H9 (cell line): ENCODE data around the gene CSRNP3. TPM values are rescaled to one million over a fixed set of nuclear protein-coding genes. Genes with fewer than 3 reads are reported as not detected.

Source experiments
- DNase-seq: peaks from one replicate; pipeline ENCODE4 v3.0.0-alpha.2; 2017
- H2AFZ ChIP-seq: one replicate; pipeline ENCODE4 v1.6.1; 2013; ENCODE audit warnings: mild to moderate bottlenecking, low read length, control low read depth, moderate library complexity
- H2AK5ac ChIP-seq: 2 replicates; pipeline ENCODE4 v1.6.1; 2013; ENCODE audit warnings: low read length, control low read depth, mixed read lengths; ENCODE audit not compliant: insufficient read length
- H2BK120ac ChIP-seq: one replicate; pipeline ENCODE4 v1.6.1; 2013; ENCODE audit warnings: low read depth, mild to moderate bottlenecking, low read length, control low read depth, inconsistent platforms; ENCODE audit not compliant: poor library complexity, severe bottlenecking
- H2BK12ac ChIP-seq: 2 replicates; pipeline ENCODE4 v1.6.1; 2013; ENCODE audit warnings: low read length, control low read depth, mixed read lengths, low read depth; ENCODE audit not compliant: insufficient read length
- H2BK15ac ChIP-seq: 2 replicates; pipeline ENCODE4 v1.6.1; 2013; ENCODE audit warnings: low read depth, low read length, control low read depth
- H2BK20ac ChIP-seq: one replicate; pipeline ENCODE4 v1.6.1; 2013; ENCODE audit warnings: low read depth, mild to moderate bottlenecking, low read length, control low read depth, inconsistent platforms; ENCODE audit not compliant: poor library complexity, severe bottlenecking
- H2BK5ac ChIP-seq: 2 replicates; pipeline ENCODE4 v1.6.1; 2013; ENCODE audit warnings: low read length, control low read depth, mixed read lengths; ENCODE audit not compliant: insufficient read length
- H3K14ac ChIP-seq: 2 replicates; pipeline ENCODE4 v1.6.1; 2013; ENCODE audit warnings: low read length, control low read depth; ENCODE audit not compliant: insufficient read depth
- H3K18ac ChIP-seq: 2 replicates; pipeline ENCODE4 v1.6.1; 2013; ENCODE audit warnings: low read depth, mild to moderate bottlenecking, mixed read lengths, low read length, control low read depth; ENCODE audit not compliant: insufficient read length
- H3K23ac ChIP-seq: 2 replicates; pipeline ENCODE4 v1.6.1; 2013; ENCODE audit warnings: low read length, control low read depth, mixed read lengths, low read depth; ENCODE audit not compliant: insufficient read length
- H3K23me2 ChIP-seq: 2 replicates; pipeline ENCODE4 v1.6.1; 2013; ENCODE audit warnings: low read depth, mild to moderate bottlenecking, mixed read lengths, low read length, control low read depth; ENCODE audit not compliant: insufficient read length, poor library complexity, severe bottlenecking
- H3K27ac ChIP-seq: 2 replicates; pipeline ENCODE4 v1.5.1; 2013; ENCODE audit warnings: low read length, control low read depth, mixed read lengths, low read depth; ENCODE audit not compliant: insufficient read length
- H3K27me3 ChIP-seq: 2 replicates; pipeline ENCODE4 v1.6.1; 2013; ENCODE audit warnings: low read length, control low read depth, inconsistent platforms; ENCODE audit not compliant: insufficient read depth
- H3K4ac ChIP-seq: 2 replicates; pipeline ENCODE4 v1.6.1; 2013; ENCODE audit warnings: low read depth, mild to moderate bottlenecking, control low read depth, inconsistent platforms, low read length, moderate library complexity
- H3K4me1 ChIP-seq: 2 replicates; pipeline ENCODE4 v1.6.1; 2013; ENCODE audit warnings: low read length, control low read depth, inconsistent platforms; ENCODE audit not compliant: insufficient read depth
- H3K4me2 ChIP-seq: 2 replicates; pipeline ENCODE4 v1.6.1; 2013; ENCODE audit warnings: low read length, control low read depth, mixed read lengths; ENCODE audit not compliant: insufficient read length, insufficient read depth
- H3K56ac ChIP-seq: 2 replicates; pipeline ENCODE4 v1.6.1; 2013; ENCODE audit warnings: low read depth, mild to moderate bottlenecking, mixed read lengths, low read length, control low read depth; ENCODE audit not compliant: insufficient read length
- H3K79me1 ChIP-seq: 2 replicates; pipeline ENCODE4 v1.6.1; 2013; ENCODE audit warnings: low read depth, mild to moderate bottlenecking, moderate library complexity, low read length, control low read depth, inconsistent platforms; ENCODE audit not compliant: insufficient read depth, poor library complexity, severe bottlenecking
- H3K79me2 ChIP-seq: 2 replicates; pipeline ENCODE4 v1.6.1; 2013; ENCODE audit warnings: low read length, control low read depth, inconsistent platforms; ENCODE audit not compliant: insufficient read depth
- H3K9ac ChIP-seq: 2 replicates; pipeline ENCODE4 v1.6.1; 2013; ENCODE audit warnings: low read length, control low read depth, mixed read lengths; ENCODE audit not compliant: insufficient read length; ENCODE audit errors: extremely low read depth
- H3K9me3 ChIP-seq: one replicate; pipeline ENCODE4 v1.6.1; 2013; ENCODE audit warnings: low read depth, low read length, inconsistent platforms; ENCODE audit not compliant: control insufficient read depth
- H3T11ph ChIP-seq: one replicate; pipeline ENCODE4 v1.6.1; 2013; ENCODE audit warnings: mild to moderate bottlenecking, low read length, control low read depth, inconsistent platforms
- H4K20me1 ChIP-seq: one replicate; pipeline ENCODE4 v1.6.1; 2013; ENCODE audit not compliant: control insufficient read depth, insufficient read length, insufficient read depth
- H4K5ac ChIP-seq: 2 replicates; pipeline ENCODE4 v1.6.1; 2013; ENCODE audit warnings: low read depth, mild to moderate bottlenecking, mixed read lengths, low read length, control low read depth; ENCODE audit not compliant: insufficient read length
- H4K8ac ChIP-seq: replicated peaks from 2 replicates; pipeline ENCODE4 v1.6.1; 2013; ENCODE audit warnings: low read length, control low read depth, mixed read lengths, low read depth; ENCODE audit not compliant: insufficient read length
- H4K91ac ChIP-seq: 2 replicates; pipeline ENCODE4 v1.6.1; 2013; ENCODE audit warnings: low read depth, mild to moderate bottlenecking, moderate library complexity, mixed read lengths, low read length, control low read depth; ENCODE audit not compliant: insufficient read length
- H3K27ac Mint-ChIP-seq, 3 experiments: 2 replicates in 2 of 3; 3 replicates in 1 of 3; pipeline ENCODE4 v1.8.0; 2020 to 2021; ENCODE audit warnings: mixed read lengths in 3 of 3, mild to moderate bottlenecking in 1 of 3, moderate library complexity in 1 of 3
- H3K27me3 Mint-ChIP-seq: 2 replicates; pipeline ENCODE4 v1.8.0; 2021; ENCODE audit warnings: low read depth, mild to moderate bottlenecking, moderate library complexity, mixed read lengths
- H3K36me3 Mint-ChIP-seq, 3 experiments: 2 replicates in 2 of 3; 3 replicates in 1 of 3; pipeline ENCODE4 v1.8.0; 2020 to 2021; ENCODE audit warnings: low read depth in 3 of 3, mixed read lengths in 3 of 3; ENCODE audit not compliant: insufficient read depth in 1 of 3
- H3K4me1 Mint-ChIP-seq, 2 experiments: 2 replicates each; pipeline ENCODE4 v1.8.0; 2020; ENCODE audit warnings: mixed read lengths in 2 of 2
- H3K4me3 Mint-ChIP-seq, 2 experiments: 2 replicates in 1 of 2; 3 replicates in 1 of 2; pipeline ENCODE4 v1.8.0; 2020 to 2021; ENCODE audit warnings: mild to moderate bottlenecking in 2 of 2, mixed read lengths in 2 of 2, moderate library complexity in 1 of 2
- H3K9me3 Mint-ChIP-seq, 2 experiments: 2 replicates in 1 of 2; 3 replicates in 1 of 2; pipeline ENCODE4 v1.8.0; 2020; ENCODE audit warnings: mild to moderate bottlenecking in 2 of 2, mixed read lengths in 2 of 2, moderate library complexity in 1 of 2
- CTCF ChIP-seq: fragments of 200-600 bp; sonication (generic); conservative IDR thresholded peaks from 3 replicates; pipeline ENCODE4 v1.8.0; 2021; ENCODE audit warnings: antibody characterized with exemption, mild to moderate bottlenecking
- WGBS: extraction: QIAGEN DNeasy Blood & Tissue Kit; methylation state at CpG from one replicate; pipeline ENCODE4 v1.1.7; 2013; ENCODE audit warnings: missing lambda C conversion rate, low lambda C conversion rate, mixed read lengths; ENCODE audit not compliant: insufficient read length; ENCODE audit errors: extremely low coverage; 5-methylcytosine and 5-hydroxymethylcytosine counted together
- total RNA-seq: library from RNA; stranded (reverse); gene quantifications from 2 replicates; pipeline ENCODE4 v1.2.1, GENCODE V29; 2021

The CSRNP3 gene
- total RNA-seq, 1 experiment from 2014 or later, result 3.6 TPM

GRCh38 chr2:165699946-165700345 lies 230.4 kb downstream of the CSRNP3 start:
- Histone ChIP-seq H4K91ac (no peak overlapping the region), H3K9ac (no peak overlapping the region), H3T11ph (no peak overlapping the region), H4K5ac (no peak overlapping the region), H3K4me2 (no peak overlapping the region), H4K20me1 (no peaks in the 10 kb centered on the region), H2BK120ac (no peak overlapping the region), H2BK15ac (no peak overlapping the region), H3K56ac (no peak overlapping the region), H3K23me2 (no peaks in the 10 kb centered on the region), H3K23ac (no peak overlapping the region), H3K27ac (no peak overlapping the region), H2BK5ac (no peak overlapping the region), H3K4ac (no peak overlapping the region), H2BK12ac (no peak overlapping the region), H3K27me3 (no peaks in the 10 kb centered on the region), H2AK5ac (no peak overlapping the region), H3K18ac (no peak overlapping the region), H3K14ac (no peak overlapping the region), H3K9me3 (no peaks in the 10 kb centered on the region), H4K8ac (no peak overlapping the region), H2BK20ac (no peak overlapping the region), H3K79me2 (no peaks in the 10 kb centered on the region), H3K79me1 (no peaks in the 10 kb centered on the region), H3K4me1 (peaks cover 14% of the 10 kb centered on the region; the same call in 1 of the 2 replicates), H2AFZ (no peak overlapping the region)
- TF ChIP-seq CTCF, result no peak
- H3K27me3 Mint-ChIP-seq, result no peaks in the 10 kb centered on the region
- no CpG with 5 or more reads among the region's 2 CpGs for WGBS
- H3K9me3 Mint-ChIP-seq, result no peaks in the 10 kb centered on the region; a peak in 1 of 5 replicates
- H3K4me3 Mint-ChIP-seq, result no peak overlapping the region
- H3K27ac Mint-ChIP-seq, result 0 out of 7 replicates have a peak overlapping the region, but pooled peaks of 1 of the 3 experiments have one; percentile 20
- no peaks in the 10 kb centered on the region for H3K36me3 Mint-ChIP-seq
- H3K4me1 Mint-ChIP-seq, result peaks cover 49 to 55% of the 10 kb centered on the region in 2 experiments
- no peak for DNase-seq
